Hematopoietic multipotent progenitor cell (in vitro differentiated cells): Measurements from ENCODE around the gene ADCK2. TPM values are rescaled to one million over a fixed set of nuclear protein-coding genes. Genes with fewer than 3 reads are reported as not detected.
"Not testable (repeated sequence)": the region's sequence is repeated elsewhere in the genome, so short reads cannot be mapped to it uniquely, and the experiment has no call there.

Experiments used
- DNase-seq, 3 donors: peaks; one replicate each; pipeline ENCODE4 v3.0.0-alpha.2; 2011 to 2015; ENCODE audit warnings: low read depth in 2 of 3, low spot score in 2 of 3
- total RNA-seq: library from RNA; depleted of rRNA; stranded (reverse); fragments of >200 nt; gene quantifications from one replicate; pipeline ENCODE4 v1.2.3, GENCODE V29; 2012

ADCK2 gene
- total RNA-seq, 1 donor: 38.5 TPM

DNA sequence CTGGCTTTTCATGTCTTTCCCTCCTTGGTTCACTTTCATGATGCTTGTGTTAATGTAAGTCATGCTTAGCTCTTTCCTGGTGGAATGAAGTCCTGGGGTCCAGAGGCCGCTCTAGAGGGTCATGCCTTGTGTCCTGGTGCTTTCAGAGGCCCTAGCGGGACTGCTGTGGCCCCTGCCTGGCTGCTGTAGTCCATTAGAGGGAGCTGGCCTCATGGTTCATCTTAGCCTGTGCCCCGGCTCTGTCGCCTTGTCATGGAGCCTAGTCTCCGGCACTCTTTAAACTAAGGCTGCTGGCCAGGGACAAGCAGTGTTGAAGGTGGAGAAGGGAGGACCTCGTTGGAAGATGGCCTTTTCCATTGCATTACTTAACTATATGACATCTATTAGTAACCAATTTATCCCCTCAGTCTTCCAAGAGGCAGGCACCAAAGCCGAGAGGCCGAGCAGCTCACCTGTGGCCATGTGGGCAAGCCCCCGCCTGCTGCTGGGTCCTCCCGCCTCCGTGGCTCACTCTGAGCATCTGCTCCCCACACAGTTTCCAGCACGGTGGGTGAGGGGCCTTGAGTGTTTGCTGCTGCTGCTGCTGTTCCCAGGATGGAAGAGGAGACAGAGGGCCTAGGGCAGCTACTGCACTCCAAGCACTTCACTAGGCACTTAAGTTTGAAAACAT is 18.8 kb downstream of the ADCK2 start:
- no peak for DNase-seq

DNA sequence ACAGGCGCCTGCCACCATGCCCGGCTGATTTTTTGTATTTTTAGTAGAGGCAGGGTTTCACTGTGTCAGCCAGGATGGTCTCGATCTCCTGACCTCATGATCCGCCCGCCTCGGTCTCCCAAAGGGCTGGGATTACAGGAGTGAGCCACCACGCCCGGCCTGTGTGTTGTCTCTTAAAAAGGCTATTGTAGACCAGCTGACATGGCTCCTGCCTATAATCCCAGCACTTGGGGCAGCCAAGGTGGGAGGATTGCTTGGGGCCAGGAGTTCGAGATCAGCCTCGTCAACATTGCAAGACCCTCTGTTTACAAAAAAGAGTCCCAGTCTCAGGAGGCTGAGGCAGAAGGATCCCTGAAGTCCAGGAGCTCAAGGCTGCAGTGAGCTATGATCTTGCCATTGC is 21.1 kb downstream of the ADCK2 start:
- not testable (repeated sequence) for DNase-seq

GRCh38 chr7:140694592-140694991 is 21.8 kb downstream of the ADCK2 start:
- no peak for DNase-seq

DNA sequence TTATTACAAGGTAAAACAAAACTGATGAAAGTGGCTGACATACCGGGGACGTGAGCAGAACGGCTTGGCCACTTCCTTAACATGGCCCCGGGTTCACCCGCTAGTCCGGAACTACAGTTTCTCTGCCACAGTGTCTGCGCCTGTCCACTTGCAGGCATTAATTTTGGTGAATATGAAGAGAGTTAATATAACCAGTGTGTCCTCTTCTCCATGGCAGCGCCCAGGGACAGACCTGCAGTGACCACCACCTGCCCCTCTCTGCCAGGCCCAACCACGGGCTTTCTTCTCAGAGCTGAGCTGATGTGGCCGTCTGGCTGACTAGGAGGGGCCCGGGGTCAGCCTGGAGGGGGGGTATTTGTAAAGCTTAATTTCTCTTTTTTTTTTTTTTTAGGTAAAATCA is 22.6 kb downstream of the ADCK2 start:
- no peak for DNase-seq

DNA sequence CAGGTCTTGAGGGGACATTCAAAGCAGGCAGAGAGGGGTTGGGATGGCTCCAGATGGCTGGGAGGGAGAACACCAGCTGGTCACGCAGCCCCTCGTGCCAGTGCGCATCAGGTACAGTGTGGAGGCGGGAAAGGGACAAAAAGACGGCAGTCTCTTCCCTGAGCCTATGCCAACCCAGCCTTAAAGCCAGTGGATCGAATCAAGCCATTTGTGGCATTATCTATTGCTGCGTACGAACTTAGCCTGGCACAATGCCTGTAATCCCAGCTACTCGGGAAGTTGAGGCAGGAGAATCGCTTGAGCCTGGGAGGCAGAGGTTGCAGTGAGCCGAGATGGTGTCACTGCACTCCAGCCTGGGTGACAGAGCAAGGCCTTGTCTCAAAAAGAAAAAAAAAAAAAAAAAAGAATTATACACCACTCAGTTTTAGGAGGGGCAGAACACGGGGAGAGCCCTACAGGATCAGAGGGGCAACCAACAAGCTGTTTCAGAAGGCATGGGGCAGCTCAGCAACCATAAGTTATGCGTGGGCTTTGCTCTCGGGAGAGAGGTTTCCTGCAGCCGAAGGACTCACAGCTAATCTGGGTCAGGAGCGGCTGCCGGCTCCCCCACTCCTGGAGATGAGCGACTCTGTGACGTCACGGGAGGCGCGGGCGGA is 23.4 kb downstream of the ADCK2 start:
- peak; percentile 84 to 94 (median 92) for DNase-seq

DNA sequence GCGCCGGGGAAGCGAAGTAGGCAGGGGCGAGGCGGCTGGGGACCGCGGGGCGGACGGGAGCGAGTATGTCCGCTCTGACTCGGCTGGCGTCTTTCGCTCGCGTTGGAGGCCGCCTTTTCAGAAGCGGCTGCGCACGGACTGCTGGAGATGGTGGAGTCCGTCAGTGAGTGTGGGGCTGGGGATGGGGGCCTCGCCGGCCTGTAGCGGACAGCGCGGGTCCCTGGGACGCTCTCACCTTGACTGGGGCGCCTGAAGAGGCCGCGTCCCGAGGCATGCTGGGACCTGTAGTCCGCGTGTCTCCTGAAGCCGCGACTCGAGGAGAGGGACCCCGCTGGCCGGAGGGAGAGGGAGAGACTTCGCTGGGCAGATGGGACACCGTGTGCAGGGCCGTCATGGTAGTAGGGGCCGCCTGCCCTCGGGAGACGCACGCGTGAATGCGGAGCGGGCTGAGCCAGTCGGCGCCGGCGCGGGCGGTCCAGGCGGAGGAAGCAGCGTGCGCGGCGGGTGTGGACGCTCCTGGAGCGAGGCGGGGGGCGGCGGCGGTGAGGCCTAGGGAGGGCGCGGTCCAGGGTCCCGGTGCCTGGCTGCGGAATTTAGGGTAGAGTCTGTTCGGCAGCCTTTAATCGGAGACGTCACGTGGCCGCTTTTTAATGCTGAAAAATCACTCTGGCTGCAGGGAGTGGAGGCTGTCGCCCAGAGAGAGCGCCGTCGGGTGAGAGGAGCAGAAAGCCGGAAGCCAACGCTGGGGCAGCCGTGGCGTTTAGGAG is 24.1 kb downstream of the ADCK2 start, which contains the start of gene NDUFB2:
NDUFB2 (plus strand) TSS at position 29 of the 767 bp plus-strand sequence; CDS start at position 66, 37 bp downstream.
- peak; percentile 30 to 82 (median 79) for DNase-seq

DNA sequence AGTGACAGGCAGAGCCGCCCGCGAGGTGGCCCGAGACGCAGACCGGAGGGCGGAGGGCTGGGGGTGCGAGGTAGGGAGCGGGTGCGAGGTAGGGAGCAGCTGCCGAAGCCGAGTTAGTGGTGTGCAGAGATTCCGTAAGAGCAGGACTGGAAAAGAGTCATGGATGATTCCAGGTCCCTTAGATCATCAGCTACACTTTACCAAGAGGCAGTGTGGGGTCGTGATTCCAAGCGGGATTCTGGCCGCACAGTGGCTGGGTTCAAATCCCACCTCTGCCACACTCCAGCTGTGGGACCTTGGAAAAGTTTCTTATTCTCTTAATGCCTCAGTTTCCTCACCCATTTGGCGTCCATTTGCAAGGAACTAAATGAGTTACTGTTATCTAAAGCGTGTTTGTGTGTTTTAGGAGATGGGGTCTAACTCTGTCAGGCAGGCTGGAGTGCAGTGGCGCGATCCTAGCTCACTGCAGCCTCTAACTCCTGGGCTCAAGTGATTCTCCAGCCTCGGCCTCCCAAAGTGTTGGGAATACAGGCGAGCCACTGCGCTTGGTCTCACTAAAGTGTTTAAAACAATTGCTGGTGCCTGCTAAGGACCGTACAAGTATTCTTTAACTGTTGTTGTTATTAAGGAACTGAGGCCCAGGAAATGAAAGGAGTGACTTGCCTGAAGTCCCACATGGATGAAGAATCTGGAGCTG is 24.9 kb downstream of the ADCK2 start:
- DNase-seq: no peak

DNA sequence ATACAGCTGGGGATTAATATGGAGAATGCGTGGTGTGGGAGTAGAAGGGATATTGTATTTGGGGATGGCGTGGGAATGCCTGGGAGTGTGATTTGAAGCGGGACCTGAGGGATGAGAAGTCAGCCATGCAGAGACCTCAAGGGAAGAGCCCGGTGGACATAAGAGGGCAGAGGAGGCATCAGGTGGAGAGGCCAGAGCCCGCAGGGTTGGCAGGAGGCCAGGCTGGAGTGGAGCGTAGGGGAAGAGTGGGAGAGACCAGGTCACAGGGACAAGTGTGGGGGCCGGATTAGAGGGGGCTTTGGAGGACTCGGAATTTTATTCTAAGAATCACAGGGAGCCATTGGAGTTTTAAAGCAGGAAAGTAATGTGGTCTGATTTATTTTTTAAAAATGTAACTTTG is 25.7 kb downstream of the ADCK2 start:
- no peak for DNase-seq

- no peak for DNase-seq
These were observed 30.0 kb downstream of the ADCK2 start for GRCh38 chr7:140702774-140703173.

GRCh38 chr7:140704205-140704604 is 31.5 kb downstream of the ADCK2 start:
- DNase-seq: no peak

GRCh38 chr7:140707132-140707531 is 34.4 kb downstream of the ADCK2 start:
- DNase-seq: no peak

- not testable (repeated sequence) for DNase-seq
These were observed 36.0 kb downstream of the ADCK2 start for GRCh38 chr7:140708764-140709163.

GRCh38 chr7:140712392-140712791 is 39.6 kb downstream of the ADCK2 start:
- DNase-seq: not testable (repeated sequence)

DNA sequence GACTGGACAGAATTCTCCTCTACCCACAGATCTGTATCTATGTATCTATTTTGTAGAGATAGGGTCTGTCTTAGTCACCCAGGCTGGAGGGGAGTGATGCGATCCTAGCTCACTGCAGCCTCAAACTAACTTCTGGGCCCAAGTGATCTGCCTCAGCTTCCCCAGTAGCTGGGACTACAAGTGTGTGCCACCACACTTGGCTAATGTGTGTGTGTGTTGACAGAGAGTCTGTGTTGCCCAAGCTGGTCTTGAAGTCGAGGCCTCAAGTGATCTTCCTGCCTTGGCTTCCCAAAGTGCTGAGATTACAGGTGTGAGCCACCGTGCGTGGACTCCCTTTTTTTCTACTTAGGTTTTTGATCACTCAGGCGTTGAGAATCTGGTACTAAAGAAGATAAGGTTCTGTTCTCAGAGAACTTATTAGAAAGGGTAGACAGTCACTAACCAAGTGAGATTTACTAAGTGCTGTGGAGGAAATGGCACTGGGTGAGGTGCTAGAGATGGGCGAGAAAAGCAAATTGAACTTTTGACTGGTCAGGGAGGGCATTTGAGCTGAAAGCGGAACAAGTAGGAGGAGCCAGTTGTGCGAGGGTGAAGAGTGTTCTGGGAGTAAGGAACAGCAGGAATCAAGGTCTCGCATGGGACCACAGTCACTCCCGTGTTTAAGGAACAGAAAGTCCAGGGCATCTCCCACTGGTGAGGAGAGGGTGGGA is 41.7 kb downstream of the ADCK2 start:
- no peak for DNase-seq

DNA sequence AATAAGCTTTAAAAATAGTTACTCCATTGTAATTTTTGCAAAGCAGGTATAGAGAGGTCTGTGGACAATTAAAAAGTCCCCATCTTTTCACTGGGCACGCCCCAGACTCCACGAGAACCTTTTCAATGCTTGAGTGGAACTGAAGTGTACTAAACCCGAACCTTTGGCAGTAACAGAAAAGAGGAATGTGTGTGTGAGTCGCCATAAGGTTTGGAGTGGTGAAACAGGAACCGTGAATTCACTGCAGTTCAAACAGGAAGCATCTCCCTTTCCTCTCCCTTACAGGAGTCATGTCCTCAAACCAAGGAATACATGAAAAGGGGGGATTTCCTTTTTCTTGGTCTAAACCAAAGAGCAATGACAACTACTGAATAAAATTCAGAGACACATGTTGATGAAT is 47.0 kb downstream of the ADCK2 start:
- peak in 1 of 3 donors; percentile 10 for DNase-seq

DNA sequence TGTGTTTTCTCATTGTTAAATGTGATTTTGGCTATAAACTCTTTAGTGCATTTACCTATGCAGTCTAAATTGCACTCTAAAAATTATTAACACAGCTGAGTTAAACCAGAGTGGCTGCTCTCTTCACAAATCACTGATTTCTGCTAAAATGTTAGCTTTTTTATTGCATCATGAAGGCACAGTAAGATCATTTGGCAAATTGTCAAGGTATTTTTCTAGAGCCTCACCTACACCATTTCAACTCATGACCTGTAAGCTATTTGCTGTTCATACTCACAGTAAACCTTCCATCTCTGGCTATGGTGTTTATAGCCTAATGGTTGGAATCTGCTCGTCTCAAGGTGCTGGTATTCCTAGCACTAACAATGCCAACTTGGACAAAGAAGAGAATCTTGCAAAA is 49.5 kb downstream of the ADCK2 start:
- DNase-seq: no peak

- no peak for DNase-seq
These were observed 50.3 kb downstream of the ADCK2 start for GRCh38 chr7:140723006-140723405.

- no peak for DNase-seq
These were observed 50.8 kb downstream of the ADCK2 start for GRCh38 chr7:140723574-140723973.

- DNase-seq: no peak
These were observed 52.0 kb downstream of the ADCK2 start for GRCh38 chr7:140724706-140725105.

DNA sequence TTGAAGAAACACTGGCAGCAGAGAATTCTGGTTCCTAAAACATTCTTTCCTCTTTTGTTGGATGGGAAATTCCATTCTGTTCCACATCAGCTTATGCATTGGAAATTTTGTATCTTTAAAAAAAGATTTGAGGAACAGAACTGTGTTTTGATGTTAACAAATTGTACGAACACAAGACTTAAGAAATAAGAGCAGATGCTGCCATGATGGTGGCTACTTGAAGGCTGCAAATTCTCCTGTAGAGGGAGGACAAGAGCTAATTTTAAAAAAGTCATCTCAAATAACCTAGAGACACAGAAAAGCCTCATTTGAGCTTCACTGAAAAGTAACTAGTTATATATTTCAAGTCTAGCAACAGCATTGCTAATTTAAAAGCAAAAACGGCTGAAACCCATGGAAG is 53.5 kb downstream of the ADCK2 start:
- DNase-seq: peak in 2 of 3 donors; percentile 17 to 45
